ENCODE measurements around the gene AFMID.

AFMID gene

DNA sequence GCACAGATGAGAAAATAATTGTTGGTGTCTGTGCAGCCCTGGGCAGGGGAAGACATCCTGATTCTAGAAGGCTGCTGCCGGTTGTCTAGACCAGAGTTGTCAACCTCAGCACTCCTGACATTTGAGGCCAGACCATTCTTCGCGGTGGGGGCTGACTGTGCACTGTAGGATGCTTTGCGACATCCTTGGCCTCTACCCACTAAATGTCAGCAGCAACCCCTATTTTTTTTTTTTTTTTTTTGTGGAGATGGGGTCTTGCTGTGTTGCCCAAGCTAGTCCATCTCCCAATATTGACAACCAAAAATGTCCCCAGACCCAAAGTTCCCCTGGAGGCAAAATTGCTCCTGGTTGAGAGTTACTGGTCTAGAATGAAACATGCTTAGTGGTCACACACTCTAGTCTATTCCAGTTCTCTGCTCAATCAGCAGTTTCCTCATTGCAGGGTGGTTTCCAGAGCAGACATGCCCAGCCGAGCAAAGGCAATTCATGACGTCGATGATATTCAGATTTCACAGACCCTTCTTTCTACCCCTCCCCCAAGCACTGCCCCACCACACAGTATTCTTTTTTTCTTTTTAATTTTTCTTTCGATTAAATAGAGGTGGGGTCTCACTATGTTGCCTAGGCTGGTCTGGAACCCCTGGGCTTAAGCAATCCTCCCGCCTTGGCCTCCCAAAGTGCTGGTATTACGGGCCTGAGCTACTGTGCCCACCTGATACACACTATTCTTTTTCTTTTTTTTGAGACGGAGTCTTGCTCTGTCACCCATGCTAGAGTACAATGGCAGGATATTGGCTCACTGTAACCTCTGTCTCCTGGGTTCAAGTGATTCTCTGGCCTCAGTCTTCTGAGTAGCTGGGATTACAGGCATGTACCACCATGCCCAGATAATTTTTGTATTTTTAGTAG lies 32.0 kb upstream of the AFMID start:
- no peak for DNase-seq

DNA sequence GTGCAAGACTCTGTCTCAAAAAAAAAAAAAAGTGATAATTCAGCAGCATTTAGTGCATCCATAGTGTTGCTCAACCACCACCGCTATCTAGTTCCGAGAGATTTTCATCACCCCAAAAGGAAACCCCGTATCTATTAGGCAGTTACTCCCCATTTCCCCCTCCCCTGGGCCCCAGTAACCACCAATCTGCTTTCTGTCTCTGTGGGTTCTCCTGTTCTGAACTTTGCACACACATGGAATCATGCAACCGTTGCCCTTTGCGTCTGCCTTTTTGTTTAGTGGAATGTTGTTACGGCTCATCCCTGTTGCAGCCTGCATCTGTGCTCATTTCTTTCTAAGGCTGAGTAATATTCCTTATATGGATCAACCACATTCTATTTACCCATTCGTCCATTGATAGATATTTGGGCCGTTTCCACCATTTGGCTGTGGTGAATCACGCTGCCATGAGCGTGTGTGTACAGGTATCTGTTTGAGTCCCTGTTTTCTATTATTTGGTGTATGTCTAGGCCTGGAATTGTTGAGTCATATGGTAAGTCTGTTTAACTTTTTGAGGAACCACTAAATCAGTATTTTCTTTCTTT lies 27.5 kb upstream of the AFMID start:
- DNase-seq, result no peak

DNA sequence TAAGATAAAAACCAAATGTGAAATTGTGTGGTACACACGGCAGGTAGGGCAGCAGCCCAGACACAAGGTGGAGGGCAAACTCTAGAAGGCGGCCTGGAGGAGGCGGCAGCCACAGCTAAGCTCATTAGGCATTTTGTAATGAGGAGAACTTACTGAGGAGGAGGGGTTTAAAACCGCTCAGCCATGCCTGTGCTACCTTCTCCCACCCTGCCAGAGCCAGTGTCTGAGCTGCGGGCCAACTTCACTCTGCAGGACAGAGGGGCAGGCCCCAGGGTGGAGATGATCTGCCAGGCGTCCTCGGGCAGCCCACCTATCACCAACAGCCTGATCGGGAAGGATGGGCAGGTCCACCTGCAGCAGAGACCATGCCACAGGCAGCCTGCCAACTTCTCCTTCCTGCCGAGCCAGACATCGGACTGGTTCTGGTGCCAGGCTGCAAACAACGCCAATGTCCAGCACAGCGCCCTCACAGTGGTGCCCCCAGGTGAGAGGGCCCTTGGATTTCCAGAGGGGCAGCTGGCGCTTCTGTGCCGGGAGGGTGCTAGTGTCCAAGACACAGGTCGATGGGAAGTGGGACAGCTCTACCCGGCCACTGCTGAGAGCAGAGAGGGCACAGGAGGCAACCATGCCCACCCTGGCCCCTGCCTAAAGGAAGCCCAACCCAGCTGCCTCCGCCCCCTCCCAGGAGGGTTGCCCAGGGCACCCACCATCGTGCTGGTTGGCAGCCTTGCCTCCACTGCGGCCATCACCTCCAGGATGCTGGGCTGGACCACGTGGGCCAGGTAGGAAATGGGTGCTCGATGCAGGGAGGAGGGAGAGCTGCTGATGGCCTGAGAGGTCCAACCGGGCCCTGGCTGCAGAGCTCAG lies 23.0 kb upstream of the AFMID start:
- DNase-seq, result no peak

DNA sequence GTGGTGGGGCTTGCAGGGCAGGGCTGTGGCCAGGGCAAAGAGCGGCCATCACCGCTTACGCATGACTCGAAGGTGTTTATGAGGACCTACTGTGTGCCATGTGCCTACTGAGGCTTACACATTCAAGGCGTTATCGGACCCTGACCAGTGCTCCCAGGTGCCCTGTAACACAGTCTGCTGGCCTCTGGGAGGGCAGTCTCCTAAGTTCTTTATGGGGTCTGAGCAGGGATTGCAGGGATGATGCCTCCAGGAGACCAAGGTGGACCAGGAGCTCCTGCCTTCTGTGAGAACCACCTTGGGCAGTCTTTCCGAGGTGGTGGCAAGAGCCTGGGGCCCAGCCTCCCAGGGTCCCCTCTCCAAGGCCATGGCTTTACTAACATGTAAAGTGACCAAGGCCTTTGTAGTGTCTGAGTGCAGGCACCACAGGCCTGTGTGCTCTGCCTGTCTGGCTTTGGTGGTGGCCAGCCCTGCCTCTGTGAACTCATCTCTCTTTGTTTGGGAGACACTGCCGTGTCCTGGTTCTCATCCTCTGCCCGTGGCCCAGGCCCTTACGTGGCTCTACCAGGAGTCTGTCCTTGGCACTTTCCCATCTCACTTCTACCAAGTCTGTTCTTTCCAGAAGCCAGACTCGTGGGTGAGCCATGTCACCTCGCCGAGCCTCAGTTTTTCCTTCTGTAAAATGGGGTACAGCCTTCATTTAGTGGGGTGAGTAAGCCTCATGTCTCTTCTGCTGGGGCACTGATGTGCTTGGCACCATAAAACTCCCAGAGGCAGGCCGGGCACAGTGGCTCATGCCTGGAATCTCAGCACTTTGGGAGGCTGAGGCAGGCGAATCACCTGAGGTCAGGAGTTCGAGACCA lies 22.2 kb upstream of the AFMID start:
- DNase-seq, result no peak

DNA sequence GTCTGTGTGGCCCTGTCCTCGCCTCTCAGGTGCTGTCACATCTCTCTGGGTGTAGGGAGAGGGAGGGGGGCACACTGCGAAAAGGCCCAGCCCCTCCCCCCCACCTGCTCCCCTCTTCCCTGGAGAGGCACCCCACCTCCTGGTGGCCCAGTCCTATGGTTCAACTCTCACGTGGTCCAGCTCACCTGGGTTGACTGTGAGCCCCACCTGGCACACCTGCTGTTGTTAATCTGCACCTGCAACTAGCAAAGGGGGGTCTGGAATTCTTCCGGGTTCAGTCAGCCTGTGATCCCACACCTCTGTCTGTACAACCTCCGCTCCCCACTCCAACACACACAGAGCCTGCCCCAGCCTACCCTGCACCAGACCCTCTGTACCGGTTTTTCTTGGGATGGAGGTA lies 20.7 kb upstream of the AFMID start:
- no peak for DNase-seq

DNA sequence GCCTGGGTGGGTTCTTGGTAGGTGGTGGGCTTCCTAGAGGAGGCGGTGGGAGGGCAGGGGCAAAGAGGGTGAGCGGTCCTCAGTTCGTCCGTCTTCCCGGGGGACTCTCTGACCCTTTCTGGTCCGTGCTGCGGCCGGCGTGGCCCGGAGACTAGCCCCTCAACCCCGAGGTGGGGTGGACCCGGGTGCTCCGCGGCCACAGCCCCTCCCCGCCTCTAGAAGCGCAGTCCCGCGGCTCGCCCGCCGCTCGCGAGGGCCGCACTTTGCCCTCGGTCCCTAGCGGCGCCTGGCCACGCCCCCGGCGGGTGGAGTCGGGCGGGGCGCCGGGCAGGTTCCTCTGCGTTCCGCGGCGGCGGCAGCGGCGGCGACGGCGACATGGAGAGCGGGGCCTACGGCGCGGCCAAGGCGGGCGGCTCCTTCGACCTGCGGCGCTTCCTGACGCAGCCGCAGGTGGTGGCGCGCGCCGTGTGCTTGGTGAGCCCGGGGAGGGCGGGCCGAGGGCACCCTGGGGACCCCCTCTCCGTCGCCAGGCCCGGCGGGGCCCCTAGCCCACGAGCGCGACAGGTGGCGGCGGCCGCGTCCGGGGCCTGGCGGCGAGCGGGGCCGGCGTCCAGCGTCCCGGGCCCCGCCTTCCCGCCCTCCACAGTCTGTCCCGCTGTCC lies 18.8 kb upstream of the AFMID start, which contains the start of gene SYNGR2:
TSS of gene SYNGR2 (plus strand) at position 340 of the 661 bp plus-strand sequence. CDS start at position 376, 36 bp downstream.
- peak; percentile 24 for DNase-seq

DNA sequence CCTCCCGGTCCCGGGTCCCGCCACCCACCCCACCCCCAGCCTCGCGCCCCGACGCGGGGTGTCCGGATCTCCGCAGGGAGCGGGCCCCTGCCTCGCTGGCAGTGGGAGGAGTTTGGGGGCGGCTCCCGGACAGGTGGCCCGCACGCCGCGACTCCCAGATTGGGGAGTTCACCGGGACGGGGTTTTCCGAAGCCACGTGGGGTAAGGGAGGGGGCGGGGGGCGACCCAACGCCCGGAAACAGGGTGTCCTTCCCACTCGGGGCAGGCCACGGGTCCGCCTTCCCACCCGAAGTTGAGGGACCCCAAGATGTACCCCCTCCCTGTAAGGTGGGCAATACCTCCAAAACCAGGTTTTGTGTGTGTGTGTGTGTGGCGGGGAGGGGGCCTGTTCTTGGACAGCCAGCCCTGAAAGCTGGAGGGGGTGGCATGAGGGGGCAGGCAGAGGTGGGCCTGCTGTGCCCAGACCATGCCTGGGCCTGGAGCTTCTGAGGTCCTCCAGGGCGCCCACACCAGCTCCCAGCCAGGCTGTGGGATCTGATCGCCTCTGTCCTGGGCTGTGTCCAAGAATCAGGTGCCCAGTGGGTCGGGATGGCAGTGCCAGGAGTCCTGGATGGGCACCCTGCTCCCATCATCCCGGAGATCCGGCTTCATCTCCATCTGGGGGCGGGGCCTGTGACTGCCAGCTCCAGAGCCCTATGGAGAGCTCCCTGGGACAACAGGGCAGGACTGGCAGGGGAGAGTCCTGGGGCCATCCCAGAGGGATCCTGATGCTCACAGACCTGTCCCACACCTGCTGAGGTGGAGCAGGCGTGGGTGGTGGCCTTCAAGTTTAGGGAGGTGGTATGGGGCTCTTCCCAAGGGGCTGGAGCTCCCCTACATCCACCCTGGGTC lies 18.0 kb upstream of the AFMID start:
- no peak for DNase-seq

DNA sequence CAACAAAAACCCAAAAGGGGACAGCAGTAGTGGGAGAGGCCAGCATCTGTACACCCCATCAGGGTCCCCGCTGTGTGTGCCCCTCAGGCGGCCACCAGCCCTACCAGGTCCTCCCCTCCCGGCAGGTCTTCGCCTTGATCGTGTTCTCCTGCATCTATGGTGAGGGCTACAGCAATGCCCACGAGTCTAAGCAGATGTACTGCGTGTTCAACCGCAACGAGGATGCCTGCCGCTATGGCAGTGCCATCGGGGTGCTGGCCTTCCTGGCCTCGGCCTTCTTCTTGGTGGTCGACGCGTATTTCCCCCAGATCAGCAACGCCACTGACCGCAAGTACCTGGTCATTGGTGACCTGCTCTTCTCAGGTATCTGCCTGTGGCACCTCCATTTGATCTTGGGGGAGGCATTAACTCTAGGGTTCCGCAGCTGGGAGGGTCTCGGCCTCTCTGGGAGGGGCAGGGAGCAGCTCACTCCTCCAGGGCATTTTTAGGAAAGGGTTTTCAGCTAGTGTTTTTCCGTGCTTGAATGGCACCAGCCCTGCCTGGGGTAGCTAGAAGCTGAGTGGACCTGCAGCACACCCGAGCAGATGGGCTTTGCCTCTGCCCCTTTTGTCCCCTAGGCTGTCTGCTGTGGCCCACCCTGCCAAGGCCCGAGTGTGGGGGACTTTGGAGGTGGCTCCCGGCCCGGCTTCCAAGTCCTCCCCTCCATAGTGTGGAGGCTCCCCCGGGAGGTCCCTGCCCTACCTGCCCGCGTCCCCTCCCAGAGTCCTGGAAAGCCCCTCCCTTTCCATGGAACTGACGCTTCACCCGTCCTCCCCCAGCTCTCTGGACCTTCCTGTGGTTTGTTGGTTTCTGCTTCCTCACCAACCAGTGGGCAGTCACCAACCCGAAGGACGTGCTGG lies 16.2 kb upstream of the AFMID start:
- no peak for DNase-seq

DNA sequence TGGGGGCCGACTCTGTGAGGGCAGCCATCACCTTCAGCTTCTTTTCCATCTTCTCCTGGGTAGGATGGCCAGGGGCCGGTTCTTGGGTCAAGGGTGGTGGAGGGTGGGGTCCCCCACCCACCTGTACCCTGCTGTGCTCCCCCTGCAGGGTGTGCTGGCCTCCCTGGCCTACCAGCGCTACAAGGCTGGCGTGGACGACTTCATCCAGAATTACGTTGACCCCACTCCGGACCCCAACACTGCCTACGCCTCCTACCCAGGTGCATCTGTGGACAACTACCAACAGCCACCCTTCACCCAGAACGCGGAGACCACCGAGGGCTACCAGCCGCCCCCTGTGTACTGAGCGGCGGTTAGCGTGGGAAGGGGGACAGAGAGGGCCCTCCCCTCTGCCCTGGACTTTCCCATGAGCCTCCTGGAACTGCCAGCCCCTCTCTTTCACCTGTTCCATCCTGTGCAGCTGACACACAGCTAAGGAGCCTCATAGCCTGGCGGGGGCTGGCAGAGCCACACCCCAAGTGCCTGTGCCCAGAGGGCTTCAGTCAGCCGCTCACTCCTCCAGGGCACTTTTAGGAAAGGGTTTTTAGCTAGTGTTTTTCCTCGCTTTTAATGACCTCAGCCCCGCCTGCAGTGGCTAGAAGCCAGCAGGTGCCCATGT lies 15.4 kb upstream of the AFMID start:
- peak; percentile 33 for DNase-seq

DNA sequence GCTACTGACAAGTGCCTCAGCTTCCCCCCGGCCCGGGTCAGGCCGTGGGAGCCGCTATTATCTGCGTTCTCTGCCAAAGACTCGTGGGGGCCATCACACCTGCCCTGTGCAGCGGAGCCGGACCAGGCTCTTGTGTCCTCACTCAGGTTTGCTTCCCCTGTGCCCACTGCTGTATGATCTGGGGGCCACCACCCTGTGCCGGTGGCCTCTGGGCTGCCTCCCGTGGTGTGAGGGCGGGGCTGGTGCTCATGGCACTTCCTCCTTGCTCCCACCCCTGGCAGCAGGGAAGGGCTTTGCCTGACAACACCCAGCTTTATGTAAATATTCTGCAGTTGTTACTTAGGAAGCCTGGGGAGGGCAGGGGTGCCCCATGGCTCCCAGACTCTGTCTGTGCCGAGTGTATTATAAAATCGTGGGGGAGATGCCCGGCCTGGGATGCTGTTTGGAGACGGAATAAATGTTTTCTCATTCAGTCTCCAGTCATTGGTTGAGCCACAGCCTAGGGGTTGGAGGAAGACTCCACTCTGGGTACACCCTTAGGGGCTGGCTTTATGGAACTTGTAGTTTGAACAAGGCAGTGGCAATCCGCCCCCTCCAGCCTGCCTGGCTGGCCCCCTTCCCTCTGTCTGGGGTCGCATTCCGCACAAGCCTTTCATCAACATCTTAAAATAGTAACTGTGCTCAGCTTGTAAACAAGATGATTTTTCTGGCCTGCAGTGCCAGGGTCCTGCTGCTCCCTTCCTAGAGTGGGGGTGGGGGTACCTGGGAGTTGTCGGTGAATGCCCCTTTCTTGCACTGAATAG lies 14.7 kb upstream of the AFMID start:
- peak; percentile 33 for DNase-seq

DNA sequence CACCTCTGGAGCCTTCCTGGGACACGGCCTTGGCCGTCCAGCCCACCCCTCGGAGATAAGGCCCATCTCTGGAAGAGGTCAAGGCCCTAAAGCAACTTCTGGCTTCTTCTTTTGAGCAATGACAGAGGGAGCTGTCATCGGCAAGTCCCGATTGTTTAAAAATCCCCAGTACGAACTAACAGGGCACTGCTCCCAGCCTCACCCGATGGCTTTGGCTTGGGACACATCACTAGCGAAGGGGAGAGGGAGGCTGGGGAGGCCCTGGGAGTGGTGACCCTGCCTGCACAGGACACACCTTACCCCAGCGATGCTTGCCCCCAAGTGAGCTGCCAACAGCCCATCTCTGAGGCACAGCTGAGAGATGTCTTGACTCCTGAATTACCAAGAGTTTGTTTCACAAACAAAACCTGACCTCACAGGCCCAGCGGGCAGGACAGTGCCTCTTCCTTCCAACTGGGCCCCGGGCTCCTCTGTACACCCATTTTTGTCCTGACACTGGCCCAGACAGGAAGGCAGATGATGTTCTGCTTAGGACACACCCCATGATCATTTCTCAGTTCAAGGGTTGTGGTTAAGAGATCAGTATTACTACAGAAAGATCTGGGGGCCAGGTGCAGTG lies 14.0 kb upstream of the AFMID start:
- DNase-seq, result no peak

DNA sequence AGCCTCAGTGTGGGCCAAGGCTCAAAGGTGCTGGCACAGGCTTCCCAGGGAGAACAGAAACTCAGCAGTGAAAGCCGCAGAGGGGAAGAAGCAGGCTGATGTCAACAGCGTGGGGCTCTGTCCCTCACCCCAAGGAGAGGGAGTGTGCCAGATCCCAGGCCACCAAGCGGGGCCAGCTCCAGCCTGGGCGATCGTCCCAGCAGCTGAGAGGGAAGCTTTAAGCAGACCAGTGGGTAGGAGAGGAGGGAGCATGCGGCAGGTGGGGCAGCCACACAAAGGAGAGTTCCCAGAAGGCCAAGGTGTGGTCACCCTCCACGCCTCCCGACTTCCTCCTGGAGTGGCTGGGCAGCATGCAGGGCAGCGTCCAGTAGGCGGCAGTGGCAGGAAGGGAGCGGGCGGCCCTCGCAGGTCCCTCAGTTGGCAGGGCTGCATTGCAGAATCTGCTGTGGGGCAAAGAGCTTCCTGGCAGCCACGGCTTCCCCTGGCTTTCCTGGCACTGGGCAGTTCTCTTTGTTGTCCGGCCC lies 12.8 kb upstream of the AFMID start:
- no peak for DNase-seq

DNA sequence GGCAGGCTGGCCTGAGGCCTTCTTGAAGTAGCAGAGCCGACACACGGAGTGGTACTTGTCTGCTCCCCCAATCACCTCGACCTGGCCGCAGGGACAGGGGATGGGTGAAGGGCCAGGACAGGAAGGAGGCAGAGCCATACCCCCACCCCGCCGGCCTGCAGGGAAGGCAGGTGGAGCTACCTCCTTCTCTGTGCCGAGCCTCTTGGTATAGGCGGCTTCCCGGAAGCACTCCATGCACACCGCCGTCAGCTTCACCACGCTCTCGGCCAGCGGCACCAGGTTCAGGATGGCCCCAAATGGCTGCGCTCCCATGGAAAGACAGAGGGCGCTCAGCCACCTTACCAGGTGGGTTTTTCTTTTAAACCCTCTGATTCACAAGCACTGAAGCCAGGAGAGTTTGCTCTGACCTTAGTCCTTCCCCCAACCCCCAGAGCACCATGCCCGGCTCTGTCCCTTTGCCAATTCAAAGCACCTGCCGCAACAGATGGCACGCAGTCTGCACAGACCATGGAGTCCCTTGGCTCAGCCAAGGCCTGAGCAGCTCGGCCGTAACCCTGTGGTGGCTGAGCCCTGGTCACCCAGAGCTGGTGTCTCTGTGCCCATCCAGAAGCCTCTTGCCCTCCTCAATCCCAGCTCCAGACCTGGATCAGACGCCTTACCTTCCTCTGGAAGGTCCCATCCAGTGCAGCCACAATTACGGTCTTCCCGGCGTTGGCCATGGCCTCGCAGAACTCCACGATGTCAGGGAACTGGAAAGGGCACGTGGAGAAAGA lies 12.1 kb upstream of the AFMID start:
- no peak for DNase-seq

DNA sequence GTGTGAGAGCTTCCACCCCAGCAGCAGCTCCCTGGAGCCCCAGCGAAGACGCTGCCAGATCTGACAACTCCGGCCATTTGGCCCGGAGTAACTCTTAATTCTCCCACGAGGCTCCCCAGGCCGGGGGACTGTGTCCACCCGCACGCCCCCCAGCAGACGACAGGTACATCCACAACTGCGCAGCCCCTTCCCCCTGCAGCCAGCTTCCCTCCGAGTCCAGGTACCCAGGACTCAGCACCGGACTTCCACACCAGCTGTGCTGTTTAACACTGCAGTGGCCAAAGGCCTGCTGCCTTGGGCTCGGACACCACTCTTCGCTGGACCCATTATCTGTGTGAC lies 11.6 kb upstream of the AFMID start:
- DNase-seq, result no peak

DNA sequence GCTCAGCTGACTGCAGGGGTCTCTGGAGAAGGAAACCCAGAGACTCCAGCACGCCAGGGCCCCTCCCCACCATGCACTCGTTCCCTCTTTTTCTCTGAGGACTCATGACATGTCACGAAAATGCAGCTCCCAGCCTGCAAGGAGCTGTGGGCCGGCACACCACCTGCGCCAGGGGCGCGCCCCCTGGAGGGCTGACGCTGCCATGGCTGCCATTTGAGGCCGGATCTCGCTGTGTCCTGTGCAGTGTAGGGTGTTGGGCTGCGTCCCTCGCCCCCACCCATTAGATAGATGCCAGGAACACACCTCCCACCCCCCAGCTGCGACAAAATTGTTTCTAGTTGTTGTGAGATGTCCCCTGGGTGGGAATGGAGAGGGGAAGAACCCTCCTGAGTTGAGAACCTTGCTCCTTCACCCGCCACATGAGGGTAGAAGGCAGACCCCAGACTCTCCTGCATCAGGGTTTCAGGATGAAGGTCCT lies 10.6 kb upstream of the AFMID start:
- DNase-seq, result no peak

DNA sequence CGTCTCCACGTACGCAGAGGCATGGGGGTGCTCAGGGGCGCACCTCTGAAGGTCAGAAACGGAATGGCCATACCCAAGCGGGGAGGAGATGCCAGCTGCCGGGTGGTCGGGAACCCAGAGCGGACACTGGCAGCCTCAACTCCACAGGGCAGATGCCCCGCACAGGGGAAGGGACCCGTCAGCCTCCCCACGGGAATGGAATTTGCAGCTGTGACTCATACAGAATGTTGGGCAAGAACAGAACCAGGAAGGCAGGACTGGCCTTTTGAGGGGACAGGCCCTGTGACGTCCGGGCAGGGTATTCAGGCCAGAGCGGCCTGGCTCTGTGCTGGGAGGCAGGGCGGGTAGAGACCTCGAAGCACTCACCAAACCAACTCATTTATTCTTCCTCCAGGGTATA lies 7.8 kb upstream of the AFMID start:
- no peak for DNase-seq

DNA sequence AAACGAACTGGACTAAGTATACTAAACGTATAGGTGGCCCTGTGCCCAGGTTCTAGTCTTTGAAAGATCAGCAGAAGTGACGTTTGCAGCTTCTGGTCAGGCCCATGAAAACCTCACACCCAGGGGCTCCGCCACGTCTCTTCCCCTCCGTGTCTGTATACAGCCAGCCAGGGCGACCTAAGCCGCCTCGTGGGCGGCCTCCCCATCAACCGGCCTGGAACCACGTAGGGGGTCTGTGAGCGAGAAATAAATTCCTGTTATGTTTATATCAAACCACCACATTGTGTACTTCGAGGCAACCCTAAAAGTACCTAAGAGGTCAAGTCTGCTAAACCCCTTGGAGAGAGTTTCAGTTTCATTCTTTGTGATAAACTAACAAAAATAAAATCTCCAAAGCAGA lies 7.1 kb upstream of the AFMID start:
- DNase-seq, result no peak

Data from DMS79 (cell line).